RKO (cell line): ENCODE results near the gene TRANK1.
"Not testable (repeated sequence)": the region's sequence is repeated elsewhere in the genome, so short reads cannot be mapped to it uniquely, and the experiment has no call there.

Source experiments
- DNase-seq: peaks from one replicate; pipeline ENCODE4 v3.0.0-alpha.2; 2016; ENCODE audit warnings: low spot score

TRANK1 gene

GRCh38 chr3:36892457-36893136 lies 52.3 kb downstream of the TRANK1 start:
- no peak for DNase-seq

DNA sequence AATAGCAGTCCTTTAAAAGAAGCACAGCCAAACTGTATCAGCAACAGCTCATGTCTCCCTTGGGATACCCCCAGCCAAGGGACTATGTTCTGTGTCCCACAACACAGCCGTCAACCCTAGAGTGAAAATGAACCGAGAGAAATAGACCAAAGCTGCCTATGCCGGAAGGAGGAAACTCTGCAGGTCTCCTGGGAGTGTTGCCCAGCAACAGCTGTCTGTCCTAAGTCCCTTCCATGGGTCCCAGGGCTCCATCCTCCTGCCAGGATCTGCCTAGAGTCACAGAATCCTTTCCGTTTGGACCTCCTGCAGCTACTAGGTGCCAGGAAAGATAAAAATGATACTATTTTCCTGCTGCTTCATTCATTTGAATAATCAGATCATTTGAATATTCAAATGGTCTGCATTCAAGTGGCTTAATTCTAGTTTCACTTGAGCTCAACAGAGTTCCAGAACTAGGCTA lies 53.1 kb downstream of the TRANK1 start:
- DNase-seq = no peak

DNA sequence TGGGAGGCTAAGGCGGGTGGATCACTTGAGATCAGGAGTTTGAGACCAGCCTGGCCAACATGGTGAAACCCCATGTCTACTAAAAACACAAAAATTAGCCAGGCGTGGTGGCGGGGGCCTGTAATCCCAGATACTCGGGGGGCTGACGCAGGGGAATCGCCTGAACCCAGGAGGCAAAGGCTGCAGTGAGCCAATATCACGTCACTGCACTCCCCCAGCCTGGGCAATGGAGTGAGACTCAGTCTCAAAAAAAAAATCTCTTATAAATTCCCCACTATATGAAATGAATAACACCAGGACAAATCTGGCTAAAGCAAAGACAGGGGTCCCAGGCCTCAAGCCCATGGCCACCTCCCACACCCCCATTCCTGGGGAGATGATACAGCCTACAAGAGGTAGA lies 53.8 kb downstream of the TRANK1 start:
- DNase-seq = not testable (repeated sequence)

DNA sequence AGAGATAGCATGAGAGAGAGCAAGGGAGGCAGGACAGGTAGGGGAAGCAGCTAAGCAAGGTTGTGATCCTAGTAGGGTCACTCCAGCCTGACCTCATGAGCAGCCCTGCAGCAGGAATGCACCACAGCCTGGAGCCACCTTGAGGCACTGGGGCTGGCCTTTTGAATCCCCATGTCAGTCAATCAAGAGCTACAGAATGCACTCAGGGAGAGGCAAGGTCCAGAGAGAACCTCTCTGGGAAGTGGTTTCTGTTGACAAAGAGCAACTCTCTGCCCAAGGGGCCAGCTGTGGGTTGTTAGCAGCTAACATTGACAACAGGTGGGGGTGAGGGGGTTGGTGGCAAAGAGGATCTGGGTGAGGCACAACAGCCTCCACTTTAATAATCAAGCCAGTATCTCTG lies 54.6 kb downstream of the TRANK1 start:
- no peak for DNase-seq

DNA sequence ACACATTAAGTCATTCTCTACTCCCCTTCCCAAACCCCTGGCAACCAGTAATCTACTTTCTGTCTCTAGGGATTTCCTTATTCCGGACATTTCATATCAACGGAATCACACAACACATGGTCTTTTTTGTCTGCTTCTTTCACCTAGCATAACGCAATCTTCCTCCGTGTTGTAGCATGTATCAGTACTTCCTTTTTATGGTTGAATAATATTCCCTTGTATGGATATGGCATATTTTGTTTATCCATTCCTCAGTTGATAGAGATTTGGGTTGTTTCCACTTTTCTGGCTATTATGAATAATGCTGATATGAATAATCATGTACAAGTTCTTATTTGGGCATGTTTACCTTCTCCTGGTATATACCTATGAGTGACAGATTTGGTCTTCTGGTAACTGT lies 63.1 kb downstream of the TRANK1 start:
- no peak for DNase-seq

GRCh38 chr3:36879842-36880241 lies 65.0 kb downstream of the TRANK1 start:
- not testable (repeated sequence) for DNase-seq

GRCh38 chr3:36877930-36878685 lies 66.7 kb downstream of the TRANK1 start:
- no peak for DNase-seq

- no peak for DNase-seq
These were observed 68.5 kb downstream of the TRANK1 start for GRCh38 chr3:36876181-36876936.

- no peak for DNase-seq
These were observed 69.5 kb downstream of the TRANK1 start for GRCh38 chr3:36875397-36875796.

- DNase-seq = no peak
These were observed 70.4 kb downstream of the TRANK1 start for GRCh38 chr3:36874424-36874823.

DNA sequence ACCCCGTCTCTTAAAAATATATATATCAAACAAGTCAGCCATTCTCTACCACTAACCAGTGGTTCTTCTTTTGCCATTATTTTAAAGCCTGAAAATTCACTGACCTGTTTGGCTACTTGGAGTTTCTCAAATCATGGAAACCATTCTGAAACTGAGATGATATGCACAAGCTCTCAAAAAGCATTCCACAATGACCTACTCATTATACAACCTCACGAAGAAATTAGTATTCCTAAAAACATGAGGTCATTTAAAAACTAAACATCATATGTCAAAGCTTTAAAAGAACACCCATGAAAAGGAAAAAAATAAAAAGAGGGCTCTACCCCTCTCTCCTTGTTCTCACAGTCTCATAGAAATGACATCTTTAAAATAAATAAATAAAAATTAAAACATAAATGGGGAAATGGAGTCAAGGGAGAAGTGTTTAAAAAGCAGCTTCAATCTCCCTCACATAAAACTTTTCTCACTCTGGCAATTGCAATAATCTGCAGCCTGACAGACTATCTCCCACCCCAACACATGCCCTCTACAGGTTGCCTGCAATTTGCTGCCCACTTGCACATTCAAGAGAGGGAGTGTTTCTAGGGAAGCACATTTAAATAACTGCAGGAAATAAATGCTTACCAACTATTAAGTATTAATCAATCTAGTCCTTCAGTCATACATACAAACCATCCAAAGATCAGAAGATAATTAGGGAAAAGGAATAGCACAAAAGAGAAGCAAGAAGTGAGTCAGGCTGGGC lies 73.3 kb downstream of the TRANK1 start:
- no peak for DNase-seq

GRCh38 chr3:36868614-36869436 lies 76.0 kb downstream of the TRANK1 start:
- peak; percentile 68 for DNase-seq

GRCh38 chr3:36867810-36868209 lies 77.0 kb downstream of the TRANK1 start:
- DNase-seq = no peak

- DNase-seq = no peak
These were observed 78.5 kb downstream of the TRANK1 start for GRCh38 chr3:36866368-36866767.

- DNase-seq = no peak
These were observed 80.4 kb downstream of the TRANK1 start for GRCh38 chr3:36864180-36865053.

DNA sequence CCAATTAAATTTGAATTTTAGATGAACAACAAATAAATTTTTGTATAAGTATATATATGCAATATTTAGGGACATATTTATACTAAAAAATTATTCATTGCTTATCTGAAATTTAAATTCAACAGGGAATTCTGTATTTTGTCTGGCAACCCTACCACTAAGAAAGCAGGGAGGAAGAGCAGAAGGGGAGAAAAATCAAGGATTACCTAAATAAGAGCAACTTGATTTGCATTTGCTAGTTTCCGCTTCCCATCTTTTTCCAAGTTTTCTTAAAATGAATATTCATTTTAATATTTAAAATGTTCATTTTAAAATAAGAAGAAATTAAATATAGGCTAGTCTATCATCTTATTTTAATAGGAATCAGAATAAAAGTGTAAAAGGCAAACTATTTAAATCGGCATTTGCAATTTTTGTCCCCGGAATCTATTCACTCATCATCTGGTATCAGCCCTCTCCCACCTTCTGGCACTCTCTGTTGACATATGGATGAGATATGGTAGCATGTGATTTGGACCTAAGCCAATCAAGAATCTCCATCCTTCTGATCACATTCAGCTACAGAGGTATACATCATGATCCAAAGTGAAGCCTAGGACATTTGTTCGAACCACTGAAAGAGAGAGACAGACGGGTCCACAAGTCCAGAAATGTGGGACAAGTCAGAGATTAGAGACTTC lies 82.6 kb downstream of the TRANK1 start:
- DNase-seq = no peak

DNA sequence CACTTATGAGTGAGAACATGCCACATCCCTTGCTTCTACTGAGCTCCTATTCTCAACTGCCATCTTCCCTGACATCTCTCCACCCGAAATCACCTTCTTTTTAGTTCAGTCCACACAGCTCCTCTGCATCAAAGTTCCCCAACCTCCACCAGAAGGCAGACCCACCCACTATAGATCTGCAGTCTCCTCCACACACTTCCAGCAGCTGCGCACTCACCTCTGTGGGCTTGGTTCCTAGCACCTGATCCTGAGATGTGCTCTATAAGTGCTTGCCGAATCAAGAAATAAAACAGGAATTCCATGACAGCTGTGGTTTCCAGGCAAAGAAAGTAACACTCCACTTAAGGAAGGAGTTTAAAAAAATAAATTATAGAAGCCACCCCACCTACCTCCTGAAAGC lies 85.4 kb downstream of the TRANK1 start:
- no peak for DNase-seq

- no peak for DNase-seq
These were observed 92.8 kb downstream of the TRANK1 start for GRCh38 chr3:36852071-36852470.

GRCh38 chr3:36850743-36851142 lies 94.1 kb downstream of the TRANK1 start:
- no peak for DNase-seq

DNA sequence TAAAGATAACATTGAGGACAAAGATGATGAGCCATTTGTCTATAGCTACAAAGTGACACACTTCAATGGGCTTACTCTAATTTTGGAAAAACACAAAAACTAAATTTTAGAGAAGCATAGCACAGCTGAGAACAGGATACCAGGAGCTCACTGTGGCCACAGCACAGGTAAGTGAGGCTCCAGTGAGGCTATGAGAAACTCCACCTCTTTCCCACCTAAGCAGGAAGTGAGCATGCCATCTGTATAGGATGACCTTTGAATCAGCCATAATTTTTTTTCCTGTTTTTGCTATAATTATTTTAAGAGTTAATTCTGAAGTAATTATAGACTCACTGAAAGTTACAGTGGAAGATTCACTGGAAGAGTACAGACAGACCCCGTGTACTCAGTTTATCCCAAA lies 98.4 kb downstream of the TRANK1 start:
- no peak for DNase-seq
